Fibroblast of villous mesenchyme (primary cell): ENCODE data around the gene SLC35F3. TPM values are rescaled to one million over a fixed set of nuclear protein-coding genes. Genes with fewer than 3 reads are reported as not detected.
A peak's percentile ranks its signal among the peaks of the same experiment; 100 is the strongest.
"Not testable (repeated sequence)": the region's sequence is repeated elsewhere in the genome, so short reads cannot be mapped to it uniquely, and the experiment has no call there.

Experiments
- DNase-seq: peaks from one replicate; pipeline ENCODE4 v3.0.0-alpha.2; 2010; ENCODE audit warnings: low read depth
- H3K4me3 ChIP-seq: 2 replicates; pipeline ENCODE4 v1.5.1; 2011; ENCODE audit warnings: low read depth, mild to moderate bottlenecking, low read length
- CTCF ChIP-seq: IDR thresholded peaks from 2 replicates; pipeline ENCODE4 v1.5.1; 2012; ENCODE audit warnings: low read depth, mild to moderate bottlenecking, low read length; ENCODE audit not compliant: insufficient read depth
- total RNA-seq: library from RNA; depleted of rRNA; stranded (reverse); fragments of >200 nt; gene quantifications from 2 replicates; pipeline ENCODE4 v1.2.3, GENCODE V29; 2012

SLC35F3 gene
- total RNA-seq, 1 donor: 1.7 TPM

DNA sequence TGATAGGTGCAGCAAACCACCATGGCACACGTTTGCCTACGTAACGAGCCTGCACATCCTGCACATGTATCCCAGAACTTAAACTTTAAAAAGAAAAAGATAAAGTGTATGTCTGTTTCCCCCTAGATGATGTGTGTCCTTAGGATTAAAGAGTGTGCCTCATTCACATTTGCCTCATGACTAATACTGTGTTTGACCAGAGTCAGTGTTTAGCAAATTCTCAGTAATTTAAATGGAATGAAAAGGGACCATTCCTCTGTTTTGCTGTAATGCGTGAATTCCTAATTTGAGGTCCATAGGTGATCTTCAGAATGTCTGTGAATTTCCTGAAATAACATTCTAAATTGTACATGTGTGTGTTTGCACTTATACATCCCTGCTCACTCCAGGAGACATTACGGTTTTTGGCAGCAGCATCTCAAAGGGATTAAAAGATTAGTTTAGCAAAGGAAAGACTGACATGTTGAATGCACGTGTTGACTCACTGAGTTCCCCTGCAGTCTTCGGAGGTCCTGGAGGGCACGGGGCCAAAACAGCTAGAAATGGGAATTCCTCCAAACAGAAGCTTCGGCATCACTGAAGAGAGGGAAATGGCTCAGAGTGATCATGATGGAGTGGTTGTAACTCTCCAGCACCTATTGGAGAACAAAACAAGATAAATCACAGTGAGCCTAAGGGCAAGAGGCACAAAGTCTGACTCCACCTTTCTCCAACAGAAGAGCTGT, 19.1 kb upstream of the SLC35F3 start:
- H3K4me3 ChIP-seq: no peak overlapping the region
- TF ChIP-seq CTCF: no peak
- DNase-seq: no peak

GRCh38 chr1:233891151-233891550, 13.3 kb upstream of the SLC35F3 start:
- not testable (repeated sequence) for H3K4me3 ChIP-seq, DNase-seq

GRCh38 chr1:233897325-233898162, 6.9 kb upstream of the SLC35F3 start:
- no peak overlapping the region for H3K4me3 ChIP-seq
- no peak for TF ChIP-seq CTCF
- DNase-seq: no peak

DNA sequence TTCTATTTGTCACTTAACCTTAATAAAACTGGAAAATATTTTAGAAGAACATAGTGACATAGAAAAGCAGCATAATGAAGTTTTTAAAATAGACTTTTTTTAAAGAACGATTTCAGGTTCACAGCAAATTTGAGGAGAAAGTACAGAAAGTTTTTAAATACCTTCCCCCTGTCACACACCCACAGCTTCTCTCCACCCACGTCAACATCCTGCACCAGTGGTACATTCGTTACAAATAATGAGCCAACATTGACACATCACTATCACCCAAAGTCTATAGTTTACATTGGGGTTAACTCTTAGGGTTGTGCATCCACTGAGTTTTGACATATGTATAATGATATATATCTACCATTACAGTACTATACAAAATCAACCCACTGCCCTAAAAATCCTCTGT, 3.0 kb upstream of the SLC35F3 start:
- DNase-seq: no peak
- TF ChIP-seq CTCF: no peak
- H3K4me3 ChIP-seq: no peak overlapping the region

DNA sequence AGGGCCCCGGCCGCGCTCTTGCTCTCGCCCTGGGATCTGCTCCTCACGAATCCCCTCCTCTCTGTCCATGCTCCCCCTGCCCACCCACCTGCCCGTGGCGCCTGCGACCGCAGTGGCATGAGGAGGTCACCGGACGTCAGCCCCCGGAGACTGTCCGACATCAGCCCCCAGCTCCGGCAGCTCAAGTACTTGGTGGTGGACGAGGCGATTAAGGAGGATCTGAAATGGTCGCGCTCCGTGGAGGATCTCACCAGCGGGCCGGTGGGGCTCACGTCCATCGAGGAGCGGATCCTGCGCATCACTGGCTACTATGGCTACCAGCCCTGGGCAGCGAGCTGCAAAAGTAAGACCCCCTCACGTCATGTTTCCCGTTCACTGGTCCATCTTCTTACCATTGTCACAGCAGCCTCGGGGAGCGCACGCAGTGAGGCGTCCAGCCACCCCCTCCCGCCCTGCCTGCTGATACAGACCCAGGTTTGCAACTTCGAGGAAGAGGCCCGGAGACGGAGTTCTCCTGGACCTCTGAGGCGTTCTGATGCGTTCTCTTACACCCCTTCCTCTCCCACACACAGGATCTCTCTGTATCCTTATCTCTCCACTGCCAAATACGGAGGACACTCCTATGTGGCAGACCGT, 1.1 kb downstream of the SLC35F3 start:
- TF ChIP-seq CTCF: no peak
- DNase-seq: no peak
- H3K4me3 ChIP-seq: peak overlapping the region; percentile 39

GRCh38 chr1:233907151-233907550, 2.7 kb downstream of the SLC35F3 start:
- peak; percentile 33 for DNase-seq
- no peak overlapping the region for H3K4me3 ChIP-seq
- no peak for TF ChIP-seq CTCF

GRCh38 chr1:233908092-233908491, 3.6 kb downstream of the SLC35F3 start:
- no peak for DNase-seq
- TF ChIP-seq CTCF: no peak
- H3K4me3 ChIP-seq: no peak overlapping the region
